H1 (cell line): Measurements from ENCODE around the gene CFAP92.

ENCODE experiments used
- CREB1 ChIP-seq: IDR thresholded peaks from 2 replicates; pipeline ENCODE4 v1.6.1; 2012; ENCODE audit warnings: inconsistent platforms
- CTCF ChIP-seq, 3 experiments: IDR thresholded peaks; 1 replicate in 2 of 3; 2 replicates in 1 of 3; pipeline versions ENCODE4 v1.5.1 to v1.6.1; 2011; ENCODE audit warnings: low read length in 3 of 3, mild to moderate bottlenecking in 3 of 3, inconsistent platforms in 2 of 3, low read depth in 1 of 3, moderate library complexity in 1 of 3; ENCODE audit not compliant: insufficient read depth in 1 of 3; ENCODE audit errors: control extremely low read depth in 1 of 3
- POLR2A ChIP-seq, 2 experiments: IDR thresholded peaks; 1 replicate in 1 of 2; 2 replicates in 1 of 2; pipeline ENCODE4 v1.6.1; 2011; ENCODE audit warnings: low read depth in 2 of 2, low read length in 2 of 2, mild to moderate bottlenecking in 2 of 2; ENCODE audit errors: control extremely low read depth in 1 of 2
- POLR2AphosphoS5 ChIP-seq: IDR thresholded peaks from 2 replicates; pipeline ENCODE4 v1.6.1; 2011; ENCODE audit warnings: low read depth, low read length
- TCF12 ChIP-seq: IDR thresholded peaks from 2 replicates; pipeline ENCODE4 v1.6.1; 2011; ENCODE audit warnings: low read depth, mild to moderate bottlenecking, low read length

DNA sequence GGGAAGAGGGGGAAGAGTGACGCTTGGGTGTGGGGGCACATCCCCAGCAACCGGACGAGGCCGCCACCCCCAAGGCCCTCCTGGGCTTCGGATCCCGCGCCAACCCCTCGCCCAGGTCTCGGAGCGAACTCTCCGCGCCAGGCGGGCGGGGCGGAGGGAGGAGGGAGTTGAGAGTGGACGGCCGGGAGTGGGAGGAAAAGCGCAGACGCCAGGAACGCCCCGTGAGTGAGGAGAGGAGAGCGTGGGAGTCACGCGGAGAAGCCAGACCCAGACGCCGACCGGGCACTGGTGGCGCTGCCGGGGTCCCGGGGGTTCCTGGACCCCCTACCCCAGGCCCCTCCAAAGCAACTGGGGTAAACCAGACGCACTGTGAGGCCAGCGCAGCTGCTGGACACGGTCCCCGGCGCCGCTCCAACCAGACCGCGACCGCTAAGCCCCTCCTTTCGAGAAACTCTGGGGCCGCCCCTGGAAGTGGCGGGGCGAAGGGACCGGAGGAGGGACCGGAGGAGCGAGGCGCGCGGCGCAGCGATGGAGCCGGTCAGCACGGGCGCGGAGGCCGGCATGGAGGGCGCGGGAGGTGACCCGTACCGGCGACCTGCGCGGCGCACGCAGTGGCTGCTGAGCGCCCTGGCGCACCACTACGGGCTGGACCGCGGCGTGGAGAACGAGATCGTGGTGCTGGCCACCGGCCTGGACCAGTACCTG, 7.4 kb upstream of the CFAP92 start, which contains the start of gene EFCC1:
- no peak for TF ChIP-seq POLR2A (IDR thresholded peaks at IDR 0.05; ENCODE audit: control extremely low read depth in 1 of 2, low read depth in 2 of 2, low read length in 2 of 2)
- TF ChIP-seq CTCF (IDR thresholded peaks at IDR 0.05; ENCODE audit: control extremely low read depth in 1 of 3, insufficient read depth in 1 of 3, low read depth in 1 of 3, low read length in 3 of 3): no peak
- no peak for TF ChIP-seq TCF12
- no peak for TF ChIP-seq CREB1
- TF ChIP-seq POLR2AphosphoS5: no peak
